ENCODE results near the gene CCDC102B.
"Not testable (repeated sequence)": the region's sequence is repeated elsewhere in the genome, so short reads cannot be mapped to it uniquely, and the experiment has no call there.

The CCDC102B gene

GRCh38 chr18:68909579-68909978 lies 111.7 kb downstream of the CCDC102B start:
- DNase-seq (ENCODE audit: low read depth) = no peak

GRCh38 chr18:68915061-68915460 lies 117.2 kb downstream of the CCDC102B start:
- DNase-seq (ENCODE audit: low read depth) = no peak

- DNase-seq (ENCODE audit: low read depth) = no peak
These were observed 118.9 kb downstream of the CCDC102B start for GRCh38 chr18:68916734-68917133.

- DNase-seq (ENCODE audit: low read depth) = no peak
These were observed 120.3 kb downstream of the CCDC102B start for GRCh38 chr18:68918216-68918615.

GRCh38 chr18:68919900-68920299 lies 122.0 kb downstream of the CCDC102B start:
- no peak for DNase-seq (ENCODE audit: low read depth)

- no peak for DNase-seq (ENCODE audit: low read depth)
These were observed 124.5 kb downstream of the CCDC102B start for GRCh38 chr18:68922392-68922791.

- no peak for DNase-seq (ENCODE audit: low read depth)
These were observed 127.4 kb downstream of the CCDC102B start for GRCh38 chr18:68925268-68925667.

GRCh38 chr18:68928762-68929675 lies 131.1 kb downstream of the CCDC102B start:
- no peak for DNase-seq (ENCODE audit: low read depth)

- DNase-seq (ENCODE audit: low read depth) = no peak
These were observed 137.8 kb downstream of the CCDC102B start for GRCh38 chr18:68935686-68936085.

GRCh38 chr18:68937029-68937599 lies 139.2 kb downstream of the CCDC102B start:
- DNase-seq (ENCODE audit: low read depth) = no peak

GRCh38 chr18:68940039-68940438 lies 142.2 kb downstream of the CCDC102B start:
- DNase-seq (ENCODE audit: low read depth) = no peak

- no peak for DNase-seq (ENCODE audit: low read depth)
These were observed 142.9 kb downstream of the CCDC102B start for GRCh38 chr18:68940754-68941153.

- no peak for DNase-seq (ENCODE audit: low read depth)
These were observed 144.3 kb downstream of the CCDC102B start for GRCh38 chr18:68942230-68942629.

- not testable (repeated sequence) for DNase-seq (ENCODE audit: low read depth)
These were observed 146.0 kb downstream of the CCDC102B start for GRCh38 chr18:68943861-68944260.

- DNase-seq (ENCODE audit: low read depth) = no peak
These were observed 146.4 kb downstream of the CCDC102B start for GRCh38 chr18:68944330-68944729.

- DNase-seq (ENCODE audit: low read depth) = no peak
These were observed 146.9 kb downstream of the CCDC102B start for GRCh38 chr18:68944826-68945225.

- no peak for DNase-seq (ENCODE audit: low read depth)
These were observed 150.7 kb downstream of the CCDC102B start for GRCh38 chr18:68948622-68949021.

- DNase-seq (ENCODE audit: low read depth) = no peak
These were observed 156.9 kb downstream of the CCDC102B start for GRCh38 chr18:68954738-68955137.

- no peak for DNase-seq (ENCODE audit: low read depth)
These were observed 158.8 kb downstream of the CCDC102B start for GRCh38 chr18:68956650-68957049.

- DNase-seq (ENCODE audit: low read depth) = peak; percentile 1
These were observed 162.5 kb downstream of the CCDC102B start for GRCh38 chr18:68960355-68960754.

- no peak for DNase-seq (ENCODE audit: low read depth)
These were observed 164.7 kb downstream of the CCDC102B start for GRCh38 chr18:68962623-68963022.

- no peak for DNase-seq (ENCODE audit: low read depth)
These were observed 167.9 kb downstream of the CCDC102B start for GRCh38 chr18:68965817-68966216.

GRCh38 chr18:68969027-68969426 lies 171.1 kb downstream of the CCDC102B start:
- no peak for DNase-seq (ENCODE audit: low read depth)

GRCh38 chr18:68972176-68972575 lies 174.3 kb downstream of the CCDC102B start:
- DNase-seq (ENCODE audit: low read depth) = no peak
